Measurements from ENCODE around the gene NMRK2. TPM values are rescaled to one million over a fixed set of nuclear protein-coding genes. Genes with fewer than 3 reads are reported as not detected.
A peak's percentile ranks its signal among the peaks of the same experiment; 100 is the strongest.

NMRK2 gene
- polyA plus RNA-seq, 3 donors = not detected

- Histone ChIP-seq H3K27me3 (ENCODE audit: control insufficient read depth in 2 of 2, insufficient read depth in 2 of 2, low read length in 2 of 2) (no peaks in the 10 kb centered on the region), H3K4me1 (ENCODE audit: control insufficient read depth in 1 of 2, insufficient read depth in 2 of 2, low read length in 2 of 2) (peaks cover 6 to 23% of the 10 kb centered on the region in 2 donors), H3K4me2 (replicated peaks; ENCODE audit: extremely low read depth, low read length, poor library complexity, severe bottlenecking) (no peak overlapping the region), H3K9ac (ENCODE audit: insufficient read depth, low read length, poor library complexity, severe bottlenecking) (no peak overlapping the region), H3K36me3 (replicated peaks in 1 of 2; ENCODE audit: control insufficient read depth in 1 of 2, insufficient read depth in 2 of 2, low read length in 2 of 2) (no peaks in the 10 kb centered on the region), H3K4me3 (replicated peaks in 1 of 3; ENCODE audit: low read depth in 2 of 3, low read length in 3 of 3) (no peak overlapping the region), H4K20me1 (ENCODE audit: insufficient read depth, low read length) (no peaks in the 10 kb centered on the region), H3K79me2 (ENCODE audit: insufficient read depth, low read length) (no peaks in the 10 kb centered on the region), H3K9me3 (replicated peaks in 1 of 2; ENCODE audit: control insufficient read depth in 1 of 2, insufficient read depth in 1 of 2, low read length in 2 of 2) (no peaks in the 10 kb centered on the region), H3K27ac (ENCODE audit: low read depth in 1 of 2, low read length in 2 of 2) (no peak overlapping the region), H2AFZ (ENCODE audit: insufficient read depth, low read depth, low read length, poor library complexity, severe bottlenecking) (no peak overlapping the region)
- intact Hi-C loops (cut with micrococcal nuclease) = no loop called here
- H3K4me1 Mint-ChIP-seq = peaks cover 28% of the 10 kb centered on the region
- DNase-seq = no peak
- no peak overlapping the region for H3K27ac Mint-ChIP-seq
- TF ChIP-seq CTCF (IDR thresholded peaks at IDR 0.05) = no peak
- WGBS (ENCODE audit: insufficient coverage) = 87% methylated on average over 11 of the region's 11 CpGs
- H3K27me3 Mint-ChIP-seq (ENCODE audit: low read depth in 3 of 3) = peaks cover 4 to 13% (median 11%) of the 10 kb centered on the region in 3 donors
- no peak overlapping the region for H3K4me3 Mint-ChIP-seq
- peaks cover 0 to 2% (median 0%) of the 10 kb centered on the region in 7 donors for H3K9me3 Mint-ChIP-seq
- H3K36me3 Mint-ChIP-seq = no peaks in the 10 kb centered on the region
These were observed 16.4 kb downstream of the NMRK2 start for GRCh38 chr19:3949294-3949693.

DNA sequence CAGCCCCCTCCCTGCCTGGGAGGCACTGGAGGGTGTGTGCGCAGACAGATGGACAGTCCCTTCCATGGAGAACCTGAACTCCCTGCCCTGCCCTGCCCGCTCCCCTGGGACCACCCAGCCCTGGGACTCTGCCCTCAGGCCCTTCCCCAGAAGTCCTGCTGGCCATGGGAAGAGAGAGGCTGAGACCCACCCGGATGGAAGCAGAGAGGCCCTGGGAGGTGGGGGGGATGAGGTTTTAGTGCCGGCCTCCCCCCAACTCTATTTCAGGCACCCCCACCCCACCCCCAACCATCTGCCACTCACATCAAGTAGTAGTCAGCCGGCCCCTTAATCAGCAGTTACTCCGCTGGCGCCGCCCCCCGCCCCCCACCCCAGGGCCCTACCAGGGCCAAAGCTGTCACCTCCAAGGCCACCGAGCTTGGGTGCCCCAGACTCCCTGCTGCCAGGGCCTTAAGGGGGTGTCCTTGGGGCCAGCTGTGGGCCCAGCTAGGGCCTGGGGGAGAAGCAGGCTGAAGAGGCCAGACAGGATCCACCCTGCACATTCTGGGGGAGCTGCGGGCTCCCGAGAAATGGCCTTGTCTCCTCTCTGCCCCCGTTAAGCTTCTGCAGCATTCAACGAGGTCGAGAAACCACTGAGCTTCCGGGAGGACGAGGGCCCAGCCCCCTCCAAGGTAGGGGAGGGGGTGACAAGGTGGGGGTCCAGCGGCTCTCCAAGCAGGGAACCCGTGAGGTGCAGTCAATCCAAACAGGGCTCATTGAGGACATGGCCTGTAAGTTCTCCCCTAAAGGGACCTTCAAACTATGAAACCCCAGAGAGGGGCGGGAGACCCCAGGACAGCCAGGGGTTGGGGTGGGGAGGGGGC lies 17.4 kb downstream of the NMRK2 start:
- Histone ChIP-seq H3K79me2 (ENCODE audit: insufficient read depth, low read length) (no peaks in the 10 kb centered on the region), H2AFZ (ENCODE audit: insufficient read depth, low read depth, low read length, poor library complexity, severe bottlenecking) (peak overlapping the region; percentile 89), H3K27me3 (ENCODE audit: control insufficient read depth in 2 of 2, insufficient read depth in 2 of 2, low read length in 2 of 2) (no peaks in the 10 kb centered on the region), H3K4me2 (replicated peaks; ENCODE audit: extremely low read depth, low read length, poor library complexity, severe bottlenecking) (peak overlapping the region; percentile 77), H4K20me1 (ENCODE audit: insufficient read depth, low read length) (no peaks in the 10 kb centered on the region), H3K36me3 (replicated peaks in 1 of 2; ENCODE audit: control insufficient read depth in 1 of 2, insufficient read depth in 2 of 2, low read length in 2 of 2) (no peaks in the 10 kb centered on the region), H3K4me3 (replicated peaks in 1 of 3; ENCODE audit: low read depth in 2 of 3, low read length in 3 of 3) (peak overlapping the region in 2 of 3 experiments; percentile 53 to 77), H3K4me1 (ENCODE audit: control insufficient read depth in 1 of 2, insufficient read depth in 2 of 2, low read length in 2 of 2) (peaks cover 0 to 16% of the 10 kb centered on the region in 2 donors), H3K27ac (ENCODE audit: low read depth in 1 of 2, low read length in 2 of 2) (no peak overlapping the region), H3K9ac (ENCODE audit: insufficient read depth, low read length, poor library complexity, severe bottlenecking) (peak overlapping the region; percentile 61), H3K9me3 (replicated peaks in 1 of 2; ENCODE audit: control insufficient read depth in 1 of 2, insufficient read depth in 1 of 2, low read length in 2 of 2) (no peaks in the 10 kb centered on the region)
- H3K36me3 Mint-ChIP-seq = no peaks in the 10 kb centered on the region
- peaks cover 4 to 13% (median 11%) of the 10 kb centered on the region in 3 donors for H3K27me3 Mint-ChIP-seq (ENCODE audit: low read depth in 3 of 3)
- 37% methylated on average over 7 of the region's 20 CpGs for WGBS (ENCODE audit: insufficient coverage)
- H3K9me3 Mint-ChIP-seq = peaks cover 0 to 2% (median 0%) of the 10 kb centered on the region in 7 donors
- H3K4me3 Mint-ChIP-seq = peak overlapping the region in 1 of 2 donors; percentile 6
- DNase-seq = no peak
- intact Hi-C loops (cut with micrococcal nuclease) = no loop called here
- H3K27ac Mint-ChIP-seq = peak overlapping the region in 1 of 7 donors; percentile 25
- H3K4me1 Mint-ChIP-seq = peaks cover 21% of the 10 kb centered on the region
- no peak for TF ChIP-seq CTCF (IDR thresholded peaks at IDR 0.05)
